DOHH2 (cell line): ENCODE results near the gene FCHSD2.

Experiments used
- CTCF ChIP-seq: fragments of 200-600 bp; sonication (generic); IDR thresholded peaks from one replicate; pipeline ENCODE4 v1.5.1; 2014; ENCODE audit warnings: antibody characterized with exemption, mild to moderate bottlenecking, low read depth, low read length; ENCODE audit not compliant: poor library complexity, severe bottlenecking
- EZH2phosphoT487 ChIP-seq: fragments of 200-600 bp; sonication (generic); IDR thresholded peaks from 2 replicates; pipeline ENCODE4 v1.6.1; 2017; ENCODE audit warnings: borderline replicate concordance, mild to moderate bottlenecking, antibody characterized with exemption, low read length, moderate library complexity, mixed read lengths

- TF ChIP-seq CTCF = no peak
- no peak for TF ChIP-seq EZH2phosphoT487
Measured at GRCh38 chr11:72927380-72927779, 214.7 kb downstream of the FCHSD2 start.
